SK-N-MC (cell line): Measurements from ENCODE around the gene TMOD1.
"Not testable (repeated sequence)": the region's sequence is repeated elsewhere in the genome, so short reads cannot be mapped to it uniquely, and the experiment has no call there.

Source experiments
- EZH2 ChIP-seq: fragments of 200-600 bp; sonication (generic); IDR thresholded peaks from one replicate; pipeline ENCODE4 v1.6.1; 2017; ENCODE audit warnings: antibody characterized with exemption
- POLR2AphosphoS5 ChIP-seq: IDR thresholded peaks from 2 replicates; pipeline ENCODE4 v1.6.1; 2012; ENCODE audit warnings: mild to moderate bottlenecking, low read depth, low read length, borderline replicate concordance

DNA sequence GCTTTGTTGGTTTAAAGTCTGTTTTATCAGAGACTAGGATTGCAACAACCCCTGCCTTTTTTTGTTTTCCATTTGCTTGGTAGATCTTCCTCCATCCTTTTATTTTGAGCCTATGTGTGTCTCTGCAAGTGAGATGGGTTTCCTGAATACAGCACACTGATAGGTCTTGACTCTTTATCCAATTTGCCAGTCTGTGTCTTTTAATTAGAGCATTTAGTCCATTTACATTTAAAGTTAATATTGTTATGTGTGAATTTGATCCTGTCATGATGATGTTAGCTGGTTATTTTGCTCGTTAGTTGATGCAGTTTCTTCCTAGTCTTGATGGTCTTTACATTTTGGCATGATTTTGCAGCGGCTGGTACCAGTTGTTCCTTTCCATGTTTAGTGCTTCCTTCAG, 83.3 kb downstream of the TMOD1 start:
- TF ChIP-seq EZH2, POLR2AphosphoS5: not testable (repeated sequence)
